MM.1S (cell line): Measurements from ENCODE around the gene PLCB4.

ENCODE experiments used
- DNase-seq: peaks from one replicate; pipeline ENCODE4 v3.0.0-alpha.2; 2015
- H2AFZ ChIP-seq: fragments of 300-600 bp; sonication (generic); 2 replicates; pipeline ENCODE4 v1.6.0; 2016; ENCODE audit warnings: antibody characterized with exemption, low read length
- H3F3A ChIP-seq: fragments of 300-600 bp; sonication (generic); 2 replicates; pipeline ENCODE4 v1.6.1; 2016; ENCODE audit warnings: mild to moderate bottlenecking, antibody characterized with exemption, low read length, moderate library complexity, mixed read lengths; ENCODE audit not compliant: insufficient read depth
- H3K27ac ChIP-seq: fragments of 300-600 bp; sonication (generic); 2 replicates; pipeline ENCODE4 v1.5.1; 2016; ENCODE audit warnings: mild to moderate bottlenecking, low read length
- H3K27me3 ChIP-seq: fragments of 300-600 bp; sonication (generic); replicated peaks from 2 replicates; pipeline ENCODE4 v1.6.0; 2016; ENCODE audit warnings: low read length; ENCODE audit not compliant: insufficient read depth
- H3K36me3 ChIP-seq: fragments of 300-600 bp; sonication (generic); replicated peaks from 2 replicates; pipeline ENCODE4 v1.6.1; 2016; ENCODE audit warnings: mild to moderate bottlenecking, low read length, mixed read lengths; ENCODE audit not compliant: insufficient read depth
- H3K4me1 ChIP-seq: fragments of 300-600 bp; sonication (generic); 2 replicates; pipeline ENCODE4 v1.6.1; 2016; ENCODE audit warnings: low read length, mixed read lengths
- H3K4me2 ChIP-seq: fragments of 300-600 bp; sonication (generic); 2 replicates; pipeline ENCODE4 v1.6.0; 2016; ENCODE audit warnings: low read depth, low read length
- H3K4me3 ChIP-seq: fragments of 300-600 bp; sonication (generic); 2 replicates; pipeline ENCODE4 v1.5.1; 2016; ENCODE audit warnings: low read length, mixed read lengths
- H3K79me2 ChIP-seq: fragments of 300-600 bp; sonication (generic); 2 replicates; pipeline ENCODE4 v1.6.1; 2016; ENCODE audit warnings: mixed run types, low read length, mixed read lengths
- H3K9ac ChIP-seq: fragments of 300-600 bp; sonication (generic); 2 replicates; pipeline ENCODE4 v1.6.1; 2016; ENCODE audit warnings: low read length, mixed read lengths
- H3K9me2 ChIP-seq: fragments of 300-600 bp; sonication (generic); replicated peaks from 2 replicates; pipeline ENCODE4 v1.6.1; 2016; ENCODE audit warnings: mild to moderate bottlenecking, low read length, mixed read lengths; ENCODE audit not compliant: insufficient read depth
- H3K9me3 ChIP-seq: fragments of 300-600 bp; sonication (generic); replicated peaks from 2 replicates; pipeline ENCODE4 v1.6.1; 2016; ENCODE audit warnings: mild to moderate bottlenecking, low read length, mixed read lengths; ENCODE audit not compliant: insufficient read depth
- H4K20me1 ChIP-seq: fragments of 300-600 bp; sonication (generic); 2 replicates; pipeline ENCODE4 v1.6.1; 2016; ENCODE audit warnings: mild to moderate bottlenecking, low read length, moderate library complexity, mixed read lengths; ENCODE audit not compliant: insufficient read depth
- CTCF ChIP-seq: fragments of 300-600 bp; sonication (generic); IDR thresholded peaks from 2 replicates; pipeline ENCODE4 v1.5.1; 2016; ENCODE audit warnings: antibody characterized with exemption, low read length, mixed read lengths
- EZH2 ChIP-seq: fragments of 300-600 bp; sonication (generic); optimal IDR thresholded peaks from 2 replicates; pipeline ENCODE3; 2017; ENCODE audit warnings: low read depth, mild to moderate bottlenecking, antibody characterized with exemption, low read length, mixed read lengths
- EZH2phosphoT487 ChIP-seq: fragments of 300-600 bp; sonication (generic); IDR thresholded peaks from 2 replicates; pipeline ENCODE4 v1.6.1; 2018; ENCODE audit warnings: antibody characterized with exemption, low read length

The PLCB4 gene

GRCh38 chr20:9302091-9302462 is 233.2 kb downstream of the PLCB4 start:
- Histone ChIP-seq H2AFZ (no peak overlapping the region), H3K9me2 (no peaks in the 10 kb centered on the region; the same call in 1 of the 2 replicates), H3K36me3 (no peaks in the 10 kb centered on the region), H3K4me2 (no peak overlapping the region), H3K79me2 (no peaks in the 10 kb centered on the region), H3F3A (no peaks in the 10 kb centered on the region), H3K4me1 (no peaks in the 10 kb centered on the region), H3K27me3 (no peaks in the 10 kb centered on the region), H3K9me3 (no peaks in the 10 kb centered on the region), H3K9ac (no peak overlapping the region), H3K4me3 (no peak overlapping the region), H4K20me1 (no peaks in the 10 kb centered on the region), H3K27ac (no peak overlapping the region)
- TF ChIP-seq EZH2phosphoT487 (no peak), EZH2 (no peak), CTCF (no peak)
- no peak for DNase-seq

DNA sequence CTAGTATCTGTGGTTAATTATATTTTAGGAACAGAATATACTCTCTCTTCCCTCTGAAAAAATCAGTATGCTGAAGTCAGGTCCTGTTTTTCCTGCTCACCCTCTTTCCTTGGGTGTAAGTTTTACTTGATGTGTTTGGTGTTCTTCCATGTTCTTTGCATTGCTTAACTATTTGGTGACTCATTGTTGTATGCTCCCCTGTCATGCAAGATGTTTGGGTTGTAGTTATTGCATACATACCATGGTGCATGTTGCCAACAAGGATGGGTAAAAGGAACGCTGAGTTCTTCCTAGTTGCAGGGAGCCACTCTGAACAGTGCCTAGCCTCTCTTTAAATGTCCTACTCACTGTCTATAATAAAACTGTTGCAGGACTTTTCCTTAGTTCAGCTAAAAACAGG is 237.6 kb downstream of the PLCB4 start:
- no peak overlapping the region for H3K4me3 ChIP-seq
- no peaks in the 10 kb centered on the region for H3K4me1 ChIP-seq
- H3K27me3 ChIP-seq: no peaks in the 10 kb centered on the region
- TF ChIP-seq EZH2 (no peak), CTCF (no peak), EZH2phosphoT487 (no peak)
- no peaks in the 10 kb centered on the region for H3F3A ChIP-seq
- H3K27ac ChIP-seq: no peak overlapping the region
- no peak overlapping the region for H3K4me2 ChIP-seq
- H3K36me3 ChIP-seq: no peaks in the 10 kb centered on the region
- H3K79me2 ChIP-seq: no peaks in the 10 kb centered on the region
- H3K9ac ChIP-seq: no peak overlapping the region
- no peaks in the 10 kb centered on the region for H4K20me1 ChIP-seq
- H3K9me2 ChIP-seq: no peaks in the 10 kb centered on the region
- DNase-seq: no peak
- no peaks in the 10 kb centered on the region for H3K9me3 ChIP-seq
- no peak overlapping the region for H2AFZ ChIP-seq

GRCh38 chr20:9308056-9308455 is 239.2 kb downstream of the PLCB4 start:
- Histone ChIP-seq H3K4me1 (no peaks in the 10 kb centered on the region), H3K4me3 (no peak overlapping the region), H3K79me2 (no peaks in the 10 kb centered on the region), H3K27ac (no peak overlapping the region), H3K9me2 (no peaks in the 10 kb centered on the region; the same call in 1 of the 2 replicates), H3K9me3 (no peaks in the 10 kb centered on the region), H3K36me3 (no peaks in the 10 kb centered on the region), H4K20me1 (no peaks in the 10 kb centered on the region), H3K4me2 (no peak overlapping the region), H3K27me3 (no peaks in the 10 kb centered on the region), H3K9ac (no peak overlapping the region), H3F3A (no peaks in the 10 kb centered on the region), H2AFZ (no peak overlapping the region)
- no peak for TF ChIP-seq EZH2
- TF ChIP-seq CTCF: no peak
- no peak for TF ChIP-seq EZH2phosphoT487
- no peak for DNase-seq
